Fibroblast of skin of scalp (primary cell): ENCODE results near the gene CASZ1.

Experiments
- DNase-seq: peaks from one replicate; pipeline ENCODE4 v3.0.0-alpha.2; 2013

Gene CASZ1

DNA sequence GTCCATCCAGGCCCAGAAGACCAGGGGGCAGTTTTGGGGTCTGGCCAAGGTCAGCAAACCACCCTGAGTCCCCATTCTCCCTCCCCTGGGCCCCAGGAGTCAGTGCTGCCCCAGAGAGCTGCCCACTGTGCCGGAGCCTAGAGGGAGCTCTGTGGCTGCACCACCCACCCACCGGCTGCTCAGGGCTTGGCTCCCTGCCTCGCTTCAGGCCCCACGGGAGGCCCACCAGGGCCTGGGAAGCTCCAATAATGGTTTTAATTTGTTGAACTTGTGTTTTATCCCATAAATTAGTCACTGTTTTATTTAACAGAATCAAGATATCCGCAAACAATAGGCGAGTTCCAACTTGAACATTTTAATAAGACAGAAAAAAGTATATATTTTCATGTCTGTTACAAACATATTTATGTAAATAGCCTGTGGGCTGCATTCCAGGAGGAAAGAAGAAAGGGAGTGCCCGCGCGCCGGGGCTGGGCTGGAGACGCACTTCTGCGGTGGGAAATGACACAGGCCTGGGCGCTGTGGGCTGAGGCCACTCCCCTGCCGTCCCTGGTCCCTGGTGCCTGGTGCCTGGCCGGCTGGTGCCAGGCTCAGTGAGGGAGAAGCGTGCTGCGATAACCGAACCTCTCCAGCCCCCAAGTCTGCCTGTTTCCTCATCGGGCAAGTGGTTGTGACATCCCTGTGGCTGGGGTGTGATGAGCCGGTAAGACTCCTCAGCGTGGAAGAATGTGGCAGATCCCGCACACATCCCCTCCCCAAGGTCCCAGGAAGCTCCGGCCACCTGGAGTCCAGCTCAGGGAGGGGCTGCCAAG, 161.2 kb downstream of the CASZ1 start:
- peak; percentile 75 for DNase-seq

GRCh38 chr1:10634428-10635084, 161.9 kb downstream of the CASZ1 start:
- DNase-seq = peak; percentile 93

GRCh38 chr1:10634075-10634427, 162.4 kb downstream of the CASZ1 start:
- no peak for DNase-seq

GRCh38 chr1:10633416-10633815, 163.0 kb downstream of the CASZ1 start:
- DNase-seq = no peak

GRCh38 chr1:10632691-10633090, 163.8 kb downstream of the CASZ1 start:
- peak; percentile 35 for DNase-seq

- peak; percentile 72 for DNase-seq
Measured at GRCh38 chr1:10631811-10632593, 164.4 kb downstream of the CASZ1 start.

GRCh38 chr1:10631121-10631810, 165.2 kb downstream of the CASZ1 start:
- DNase-seq = no peak

- no peak for DNase-seq
Measured at GRCh38 chr1:10630661-10631120, 165.8 kb downstream of the CASZ1 start.

GRCh38 chr1:10629816-10630571, 166.5 kb downstream of the CASZ1 start:
- no peak for DNase-seq

GRCh38 chr1:10629091-10629815, 167.2 kb downstream of the CASZ1 start:
- DNase-seq = no peak

GRCh38 chr1:10628685-10629084, 167.8 kb downstream of the CASZ1 start:
- DNase-seq = no peak

- DNase-seq = no peak
Measured at GRCh38 chr1:10626791-10627410, 169.5 kb downstream of the CASZ1 start.

- no peak for DNase-seq
Measured at GRCh38 chr1:10626131-10626731, 170.2 kb downstream of the CASZ1 start.

GRCh38 chr1:10625554-10625953, 170.9 kb downstream of the CASZ1 start:
- peak; percentile 49 for DNase-seq

- no peak for DNase-seq
Measured at GRCh38 chr1:10625076-10625475, 171.4 kb downstream of the CASZ1 start.

- DNase-seq = no peak
Measured at GRCh38 chr1:10624256-10625050, 172.0 kb downstream of the CASZ1 start.

DNA sequence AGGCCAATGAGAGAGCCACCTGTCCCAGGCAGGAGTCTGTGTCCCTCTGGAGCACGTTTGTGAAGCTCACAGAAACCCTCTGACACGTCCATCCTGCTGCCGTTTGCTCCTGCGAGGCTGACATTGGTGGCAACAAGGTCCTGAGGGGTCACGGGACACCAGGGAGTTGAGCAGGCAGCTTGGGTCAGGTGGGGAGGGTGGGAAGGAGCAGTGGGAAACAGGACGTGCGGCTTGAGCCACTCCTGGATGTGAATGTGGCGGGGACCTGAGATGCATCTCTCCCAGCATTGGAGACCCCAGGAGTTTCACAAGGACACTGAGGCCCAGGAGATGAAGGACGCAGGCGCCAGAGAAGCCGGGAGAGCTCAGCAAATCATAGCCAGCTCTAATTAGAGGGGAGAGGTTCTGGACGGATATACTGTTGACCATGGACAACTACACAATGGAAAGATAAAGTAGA, 172.7 kb downstream of the CASZ1 start:
- no peak for DNase-seq

GRCh38 chr1:10622910-10623685, 173.3 kb downstream of the CASZ1 start:
- no peak for DNase-seq
